MM.1S (cell line): ENCODE measurements around the gene KRTAP9-6.
"Not testable (repeated sequence)": the region's sequence is repeated elsewhere in the genome, so short reads cannot be mapped to it uniquely, and the experiment has no call there.

ENCODE experiments used
- DNase-seq: peaks from one replicate; pipeline ENCODE4 v3.0.0-alpha.2; 2015
- H2AFZ ChIP-seq: fragments of 300-600 bp; sonication (generic); 2 replicates; pipeline ENCODE4 v1.6.0; 2016; ENCODE audit warnings: antibody characterized with exemption, low read length
- H3F3A ChIP-seq: fragments of 300-600 bp; sonication (generic); 2 replicates; pipeline ENCODE4 v1.6.1; 2016; ENCODE audit warnings: mild to moderate bottlenecking, antibody characterized with exemption, low read length, moderate library complexity, mixed read lengths; ENCODE audit not compliant: insufficient read depth
- H3K27ac ChIP-seq: fragments of 300-600 bp; sonication (generic); 2 replicates; pipeline ENCODE4 v1.5.1; 2016; ENCODE audit warnings: mild to moderate bottlenecking, low read length
- H3K27me3 ChIP-seq: fragments of 300-600 bp; sonication (generic); replicated peaks from 2 replicates; pipeline ENCODE4 v1.6.0; 2016; ENCODE audit warnings: low read length; ENCODE audit not compliant: insufficient read depth
- H3K36me3 ChIP-seq: fragments of 300-600 bp; sonication (generic); replicated peaks from 2 replicates; pipeline ENCODE4 v1.6.1; 2016; ENCODE audit warnings: mild to moderate bottlenecking, low read length, mixed read lengths; ENCODE audit not compliant: insufficient read depth
- H3K4me1 ChIP-seq: fragments of 300-600 bp; sonication (generic); 2 replicates; pipeline ENCODE4 v1.6.1; 2016; ENCODE audit warnings: low read length, mixed read lengths
- H3K4me2 ChIP-seq: fragments of 300-600 bp; sonication (generic); 2 replicates; pipeline ENCODE4 v1.6.0; 2016; ENCODE audit warnings: low read depth, low read length
- H3K4me3 ChIP-seq: fragments of 300-600 bp; sonication (generic); 2 replicates; pipeline ENCODE4 v1.5.1; 2016; ENCODE audit warnings: low read length, mixed read lengths
- H3K79me2 ChIP-seq: fragments of 300-600 bp; sonication (generic); 2 replicates; pipeline ENCODE4 v1.6.1; 2016; ENCODE audit warnings: mixed run types, low read length, mixed read lengths
- H3K9ac ChIP-seq: fragments of 300-600 bp; sonication (generic); 2 replicates; pipeline ENCODE4 v1.6.1; 2016; ENCODE audit warnings: low read length, mixed read lengths
- H3K9me2 ChIP-seq: fragments of 300-600 bp; sonication (generic); replicated peaks from 2 replicates; pipeline ENCODE4 v1.6.1; 2016; ENCODE audit warnings: mild to moderate bottlenecking, low read length, mixed read lengths; ENCODE audit not compliant: insufficient read depth
- H3K9me3 ChIP-seq: fragments of 300-600 bp; sonication (generic); replicated peaks from 2 replicates; pipeline ENCODE4 v1.6.1; 2016; ENCODE audit warnings: mild to moderate bottlenecking, low read length, mixed read lengths; ENCODE audit not compliant: insufficient read depth
- H4K20me1 ChIP-seq: fragments of 300-600 bp; sonication (generic); 2 replicates; pipeline ENCODE4 v1.6.1; 2016; ENCODE audit warnings: mild to moderate bottlenecking, low read length, moderate library complexity, mixed read lengths; ENCODE audit not compliant: insufficient read depth
- CTCF ChIP-seq: fragments of 300-600 bp; sonication (generic); IDR thresholded peaks from 2 replicates; pipeline ENCODE4 v1.5.1; 2016; ENCODE audit warnings: antibody characterized with exemption, low read length, mixed read lengths
- EZH2 ChIP-seq: fragments of 300-600 bp; sonication (generic); optimal IDR thresholded peaks from 2 replicates; pipeline ENCODE3; 2017; ENCODE audit warnings: low read depth, mild to moderate bottlenecking, antibody characterized with exemption, low read length, mixed read lengths
- EZH2phosphoT487 ChIP-seq: fragments of 300-600 bp; sonication (generic); IDR thresholded peaks from 2 replicates; pipeline ENCODE4 v1.6.1; 2018; ENCODE audit warnings: antibody characterized with exemption, low read length

KRTAP9-6 gene

GRCh38 chr17:41237116-41237515 is 28.1 kb upstream of the KRTAP9-6 start:
- not testable (repeated sequence) for H3F3A ChIP-seq, H2AFZ ChIP-seq, H4K20me1 ChIP-seq, H3K36me3 ChIP-seq, H3K9ac ChIP-seq, H3K4me3 ChIP-seq, H3K79me2 ChIP-seq, H3K27ac ChIP-seq, H3K9me3 ChIP-seq, H3K9me2 ChIP-seq, H3K4me2 ChIP-seq, DNase-seq, H3K4me1 ChIP-seq, H3K27me3 ChIP-seq

- not testable (repeated sequence) for H4K20me1 ChIP-seq, H3K4me3 ChIP-seq, H3K27me3 ChIP-seq, H3F3A ChIP-seq, H3K9me2 ChIP-seq, H3K79me2 ChIP-seq, H3K4me1 ChIP-seq, H2AFZ ChIP-seq, H3K9me3 ChIP-seq, H3K9ac ChIP-seq, H3K27ac ChIP-seq, H3K36me3 ChIP-seq, H3K4me2 ChIP-seq
- peak; percentile 41 for DNase-seq
Measured at GRCh38 chr17:41237949-41238437, 27.2 kb upstream of the KRTAP9-6 start, which contains the start of gene KRTAP9-8. Gene KRTAP9-8 (plus strand): TSS chr17:41237999. CDS start chr17:41238052, 53 bp downstream.

- not testable (repeated sequence) for H3K9ac ChIP-seq, H2AFZ ChIP-seq, H3F3A ChIP-seq, H3K27me3 ChIP-seq, H3K27ac ChIP-seq, H3K9me2 ChIP-seq, DNase-seq, H3K4me1 ChIP-seq, H4K20me1 ChIP-seq, H3K9me3 ChIP-seq, H3K79me2 ChIP-seq, H3K4me2 ChIP-seq, H3K4me3 ChIP-seq, H3K36me3 ChIP-seq
Measured at GRCh38 chr17:41246995-41247787, 18.0 kb upstream of the KRTAP9-6 start.

GRCh38 chr17:41249637-41250240 is 15.4 kb upstream of the KRTAP9-6 start, which contains the start of gene KRTAP9-4:
Gene KRTAP9-4 (plus strand): TSS chr17:41249687. CDS start chr17:41249721, 34 bp downstream.
- not testable (repeated sequence) for H3K9ac ChIP-seq, H3K27me3 ChIP-seq, H4K20me1 ChIP-seq, H2AFZ ChIP-seq, H3K36me3 ChIP-seq, H3K4me1 ChIP-seq, H3K79me2 ChIP-seq, H3K9me2 ChIP-seq, H3K4me2 ChIP-seq, H3K4me3 ChIP-seq, H3F3A ChIP-seq, H3K27ac ChIP-seq, H3K9me3 ChIP-seq, DNase-seq

GRCh38 chr17:41251261-41251660 is 13.9 kb upstream of the KRTAP9-6 start:
- no peaks in the 10 kb centered on the region for H4K20me1 ChIP-seq
- H3K27me3 ChIP-seq: no peaks in the 10 kb centered on the region
- no peaks in the 10 kb centered on the region for H3K9me2 ChIP-seq
- H3K4me1 ChIP-seq: no peaks in the 10 kb centered on the region
- no peak for DNase-seq
- H3K79me2 ChIP-seq: no peaks in the 10 kb centered on the region
- no peak overlapping the region for H3K9ac ChIP-seq
- TF ChIP-seq EZH2phosphoT487: no peak
- TF ChIP-seq EZH2: no peak
- no peak for TF ChIP-seq CTCF
- H3K36me3 ChIP-seq: no peaks in the 10 kb centered on the region
- H3K4me2 ChIP-seq: no peak overlapping the region
- no peaks in the 10 kb centered on the region for H3F3A ChIP-seq
- no peak overlapping the region for H2AFZ ChIP-seq
- H3K27ac ChIP-seq: no peak overlapping the region
- H3K9me3 ChIP-seq: no peaks in the 10 kb centered on the region
- H3K4me3 ChIP-seq: no peak overlapping the region
